ENCODE data around the gene IMMP2L.

GRCh38 chr7:111071556-111071955 is 490.7 kb downstream of the IMMP2L start:
- no peak for TF ChIP-seq CTCF (IDR thresholded peaks at IDR 0.05; ENCODE audit: borderline replicate concordance, extremely low read depth, low read length, poor library complexity, severe bottlenecking)
- no peak for TF ChIP-seq EZH2 (IDR thresholded peaks at IDR 0.05; ENCODE audit: borderline replicate concordance, low read depth, low read length, severe bottlenecking)
